Vagina (tissue), 2 donors: ENCODE data around the gene WDFY3.

Source experiments
- POLR2A ChIP-seq, 2 donors: fragments of 450-650 bp; IDR thresholded peaks; one replicate each; pipeline ENCODE4 v1.6.1; 2017; ENCODE audit warnings: antibody characterized with exemption in 2 of 2, mild to moderate bottlenecking in 2 of 2, moderate library complexity in 2 of 2
- POLR2AphosphoS5 ChIP-seq, 2 donors: sonication (generic); formaldehyde crosslinking; IDR thresholded peaks; one replicate each; pipeline ENCODE4 v1.9.0; 2017; ENCODE audit warnings: antibody characterized with exemption in 2 of 2, mild to moderate bottlenecking in 2 of 2, low read depth in 1 of 2; ENCODE audit not compliant: insufficient read depth in 1 of 2
- TF ChIP-seq, protein P1 (sequence below), 3 experiments: fragments of 450-650 bp in 2 of 3; fragments of 200-600 bp in 1 of 3; sonication (generic) in 1 of 3; IDR thresholded peaks; one replicate each; pipeline ENCODE4 v1.5.1; 2017 to 2019; ENCODE audit warnings: antibody characterized with exemption in 3 of 3, mild to moderate bottlenecking in 2 of 3, moderate library complexity in 2 of 3

DNA sequence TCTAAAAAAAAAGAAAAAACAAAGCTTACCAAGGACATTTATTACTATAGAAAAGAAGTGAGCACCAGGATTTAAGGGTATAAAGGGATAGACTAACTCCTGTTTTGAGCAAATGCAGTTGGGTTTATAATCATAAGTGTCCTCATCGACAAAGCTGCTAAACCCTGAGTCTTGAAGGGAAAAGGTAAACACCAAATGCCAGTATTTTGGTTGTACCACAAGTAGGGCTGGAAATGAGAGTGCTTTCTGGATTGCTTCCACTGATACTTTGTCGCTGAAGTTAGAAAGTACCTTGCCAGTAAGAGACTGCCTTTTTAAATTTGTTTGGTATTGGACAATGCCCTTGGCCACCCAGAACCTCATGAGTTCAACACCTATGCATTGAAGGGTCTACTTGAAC lies 53.7 kb downstream of the WDFY3 start:
- TF ChIP-seq, protein P1, sequence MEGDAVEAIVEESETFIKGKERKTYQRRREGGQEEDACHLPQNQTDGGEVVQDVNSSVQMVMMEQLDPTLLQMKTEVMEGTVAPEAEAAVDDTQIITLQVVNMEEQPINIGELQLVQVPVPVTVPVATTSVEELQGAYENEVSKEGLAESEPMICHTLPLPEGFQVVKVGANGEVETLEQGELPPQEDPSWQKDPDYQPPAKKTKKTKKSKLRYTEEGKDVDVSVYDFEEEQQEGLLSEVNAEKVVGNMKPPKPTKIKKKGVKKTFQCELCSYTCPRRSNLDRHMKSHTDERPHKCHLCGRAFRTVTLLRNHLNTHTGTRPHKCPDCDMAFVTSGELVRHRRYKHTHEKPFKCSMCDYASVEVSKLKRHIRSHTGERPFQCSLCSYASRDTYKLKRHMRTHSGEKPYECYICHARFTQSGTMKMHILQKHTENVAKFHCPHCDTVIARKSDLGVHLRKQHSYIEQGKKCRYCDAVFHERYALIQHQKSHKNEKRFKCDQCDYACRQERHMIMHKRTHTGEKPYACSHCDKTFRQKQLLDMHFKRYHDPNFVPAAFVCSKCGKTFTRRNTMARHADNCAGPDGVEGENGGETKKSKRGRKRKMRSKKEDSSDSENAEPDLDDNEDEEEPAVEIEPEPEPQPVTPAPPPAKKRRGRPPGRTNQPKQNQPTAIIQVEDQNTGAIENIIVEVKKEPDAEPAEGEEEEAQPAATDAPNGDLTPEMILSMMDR (IDR thresholded peaks at IDR 0.05): no peak
- TF ChIP-seq POLR2A (IDR thresholded peaks at IDR 0.05) (no peak), POLR2AphosphoS5 (IDR thresholded peaks at IDR 0.05; ENCODE audit: insufficient read depth in 1 of 2, low read depth in 1 of 2) (no peak)
